Esophagus muscularis mucosa (tissue), 3 donors: ENCODE results near the gene TMEM115.

ENCODE experiments used
- CTCF ChIP-seq, 3 experiments: fragments of 200-600 bp in 2 of 3; fragments of 450-650 bp in 1 of 3; sonication (generic) in 2 of 3; IDR thresholded peaks; one replicate each; pipeline ENCODE4 v1.5.1; 2017 to 2019; ENCODE audit warnings: antibody characterized with exemption in 3 of 3, mild to moderate bottlenecking in 2 of 3, moderate library complexity in 1 of 3
- EP300 ChIP-seq: sonication (generic); formaldehyde crosslinking; IDR thresholded peaks from one replicate; pipeline ENCODE4 v1.6.1; 2017; ENCODE audit warnings: antibody characterized with exemption

- TF ChIP-seq CTCF (IDR thresholded peaks at IDR 0.05) (no peak), EP300 (no peak)
These were observed 38.4 kb downstream of the TMEM115 start for GRCh38 chr3:50320853-50321335.
